HG03135 (cell line): ENCODE results near the gene C10orf105.

Source experiments
- ATAC-seq: cut with Tn5 transposase; IDR thresholded peaks from one replicate; pipeline ENCODE4 v1.9.1; 2021; ENCODE audit warnings: mild to moderate bottlenecking, moderate library complexity; ENCODE audit not compliant: unreplicated experiment

Gene C10orf105

DNA sequence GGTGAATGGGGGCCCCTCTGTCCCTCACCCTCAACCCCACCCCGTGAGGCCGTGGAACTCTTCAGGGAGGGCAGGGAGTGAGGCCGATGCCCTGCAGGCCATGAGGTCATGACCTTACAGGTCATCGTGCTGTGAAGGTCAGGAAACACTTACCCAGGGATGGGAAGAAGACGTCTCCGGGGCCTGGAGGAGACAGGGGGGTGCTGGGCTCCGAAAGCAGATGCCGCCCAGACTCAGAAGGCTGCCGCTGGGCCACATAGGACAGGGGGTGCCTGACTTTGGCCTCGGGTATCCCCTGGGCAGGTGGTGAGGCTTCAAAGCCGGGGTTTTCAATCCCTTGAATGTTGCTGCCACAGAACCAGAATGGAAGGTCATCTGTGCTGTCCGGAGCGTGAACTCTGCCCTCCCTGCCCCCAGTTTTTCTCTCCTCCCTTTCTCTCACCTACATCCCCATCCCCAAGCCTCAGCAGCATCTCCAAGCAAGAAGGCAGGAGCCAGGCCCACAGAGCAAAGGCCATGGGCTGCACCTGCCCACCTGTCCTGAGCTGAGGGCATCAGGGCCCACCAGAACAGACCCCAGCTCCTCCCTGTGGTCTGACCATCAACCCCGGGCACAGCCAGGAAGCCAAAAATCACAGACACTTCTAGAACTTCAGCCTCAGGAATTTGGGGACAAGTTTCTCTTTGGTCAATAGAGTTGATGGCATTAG, 32.1 kb upstream of the C10orf105 start:
- ATAC-seq, result no peak

GRCh38 chr10:71750986-71751385, 31.4 kb upstream of the C10orf105 start:
- no peak for ATAC-seq

DNA sequence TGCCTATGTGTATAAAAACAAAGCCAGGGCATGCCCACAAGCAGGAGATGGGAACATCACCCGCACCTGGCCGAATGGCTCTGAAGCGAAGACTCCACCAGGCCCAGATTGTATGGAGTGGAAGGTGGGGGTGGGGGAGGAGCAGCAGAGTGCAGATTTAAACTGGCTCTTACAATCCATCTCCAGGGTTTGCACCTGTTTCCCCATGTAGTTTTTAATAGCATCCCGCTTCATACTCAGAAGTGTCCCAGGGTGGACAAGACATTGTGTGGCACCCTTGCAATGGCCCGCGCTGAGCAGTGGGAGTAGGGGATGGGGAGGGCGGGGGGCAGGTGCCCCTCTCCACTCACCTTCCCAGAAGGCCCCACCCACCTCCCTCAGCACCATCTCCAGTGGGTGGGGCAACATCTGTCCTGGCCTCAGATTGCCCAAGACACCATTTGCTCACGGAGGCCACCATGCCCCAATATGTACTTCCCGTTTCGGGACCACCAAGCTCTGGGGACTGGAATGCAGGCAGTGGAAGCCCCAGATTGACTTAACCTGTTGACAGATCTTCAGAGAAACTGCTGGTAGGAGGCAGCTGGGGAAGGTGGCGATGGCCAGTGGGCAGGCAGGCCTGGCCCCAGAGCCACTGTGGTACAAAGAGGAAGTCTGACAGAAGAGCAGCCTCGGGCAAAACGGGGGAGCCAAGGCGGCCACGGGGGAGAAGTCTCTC, 30.7 kb upstream of the C10orf105 start:
- no peak for ATAC-seq

GRCh38 chr10:71749396-71749795, 29.8 kb upstream of the C10orf105 start:
- no peak for ATAC-seq

DNA sequence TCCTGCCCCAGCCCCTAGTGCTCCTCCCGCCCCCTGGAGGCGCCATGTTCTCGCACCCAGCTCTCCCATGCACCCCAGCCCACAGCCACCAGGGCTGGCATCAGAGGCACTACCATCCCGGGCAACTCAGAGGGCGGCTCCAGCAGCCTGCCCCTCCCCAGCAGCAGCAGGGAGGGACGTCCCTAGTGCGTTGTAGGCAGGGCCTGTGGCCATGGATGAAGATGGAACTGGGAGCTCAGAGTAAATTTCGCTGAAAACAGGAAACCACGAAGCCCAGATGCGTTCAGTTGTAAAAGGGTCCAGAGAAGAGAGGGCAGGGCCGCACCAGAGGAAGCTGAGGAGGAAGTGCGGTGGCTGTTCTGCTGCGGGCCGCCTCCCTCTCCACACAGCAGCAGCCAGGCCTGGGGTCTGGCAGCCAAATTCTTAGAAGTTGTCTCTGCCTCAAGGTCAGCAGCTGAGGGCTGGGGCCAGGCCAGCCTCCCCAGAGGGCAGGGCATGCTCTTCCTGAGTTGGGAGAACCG, 29.2 kb upstream of the C10orf105 start:
- ATAC-seq, result no peak

- ATAC-seq, result no peak
Observed at GRCh38 chr10:71747551-71748523, 28.3 kb upstream of the C10orf105 start.

- ATAC-seq, result no peak
Observed at GRCh38 chr10:71747039-71747531, 27.5 kb upstream of the C10orf105 start.

DNA sequence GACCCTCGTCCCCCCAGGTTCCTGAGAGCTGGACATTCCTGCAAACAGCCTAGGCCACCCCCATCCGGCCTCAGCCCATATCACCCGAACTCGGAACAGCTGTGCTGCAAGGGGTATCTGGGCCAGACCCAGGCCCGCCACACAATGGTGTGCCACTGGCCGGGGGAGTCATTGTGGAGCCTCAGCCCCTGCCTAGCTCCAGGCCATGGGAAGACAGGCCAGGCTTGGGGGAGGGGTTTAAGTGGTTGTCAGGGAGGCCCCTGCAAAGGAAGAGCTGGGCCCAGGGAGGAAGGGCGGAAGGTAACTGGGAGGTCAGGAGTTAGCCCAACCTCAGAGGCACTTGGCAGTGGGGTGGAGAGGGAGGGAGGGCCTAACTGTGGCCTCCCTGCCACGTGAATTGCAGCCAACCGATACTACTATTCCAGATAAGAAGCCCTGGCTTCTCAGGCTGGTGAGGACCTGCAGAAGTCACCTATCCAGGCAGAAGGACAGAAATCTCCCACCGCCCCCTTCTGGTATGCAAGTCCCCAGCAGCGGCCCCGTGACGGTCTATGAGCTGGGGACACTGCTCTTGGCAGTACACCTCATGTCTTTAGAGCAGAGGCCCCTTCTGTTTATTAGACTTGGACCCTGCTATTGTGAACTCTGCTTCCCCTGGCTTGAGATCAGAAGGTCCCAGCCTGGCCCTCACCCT, 26.9 kb upstream of the C10orf105 start:
- no peak for ATAC-seq

DNA sequence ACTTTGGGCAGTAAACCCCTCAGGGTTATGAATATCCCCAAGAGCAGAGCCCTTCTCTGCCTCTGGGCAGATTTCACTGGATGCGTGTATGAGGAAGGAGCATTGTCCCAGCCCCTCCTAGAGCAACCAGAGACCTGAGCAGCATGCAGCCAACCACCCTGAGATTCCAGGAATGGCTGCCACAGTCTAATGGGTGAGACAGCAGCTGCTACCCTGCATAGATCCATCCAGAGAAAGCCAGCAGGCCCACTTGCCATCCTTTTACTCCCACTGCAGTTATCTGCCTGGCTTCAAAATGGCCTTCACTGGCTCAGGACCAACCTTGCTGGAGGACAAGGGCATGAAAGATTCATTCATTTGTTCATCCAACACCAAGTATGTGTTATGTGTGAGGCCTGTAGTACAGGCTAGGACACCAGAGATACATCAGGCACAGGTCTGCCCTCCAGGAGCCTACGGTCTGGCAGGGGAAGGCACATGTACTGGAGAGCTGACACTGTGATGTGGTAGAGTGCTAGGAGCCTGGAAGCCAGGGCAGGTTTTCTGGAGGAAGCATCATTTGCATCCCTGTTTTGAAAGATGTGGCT, 26.2 kb upstream of the C10orf105 start:
- ATAC-seq, result no peak

DNA sequence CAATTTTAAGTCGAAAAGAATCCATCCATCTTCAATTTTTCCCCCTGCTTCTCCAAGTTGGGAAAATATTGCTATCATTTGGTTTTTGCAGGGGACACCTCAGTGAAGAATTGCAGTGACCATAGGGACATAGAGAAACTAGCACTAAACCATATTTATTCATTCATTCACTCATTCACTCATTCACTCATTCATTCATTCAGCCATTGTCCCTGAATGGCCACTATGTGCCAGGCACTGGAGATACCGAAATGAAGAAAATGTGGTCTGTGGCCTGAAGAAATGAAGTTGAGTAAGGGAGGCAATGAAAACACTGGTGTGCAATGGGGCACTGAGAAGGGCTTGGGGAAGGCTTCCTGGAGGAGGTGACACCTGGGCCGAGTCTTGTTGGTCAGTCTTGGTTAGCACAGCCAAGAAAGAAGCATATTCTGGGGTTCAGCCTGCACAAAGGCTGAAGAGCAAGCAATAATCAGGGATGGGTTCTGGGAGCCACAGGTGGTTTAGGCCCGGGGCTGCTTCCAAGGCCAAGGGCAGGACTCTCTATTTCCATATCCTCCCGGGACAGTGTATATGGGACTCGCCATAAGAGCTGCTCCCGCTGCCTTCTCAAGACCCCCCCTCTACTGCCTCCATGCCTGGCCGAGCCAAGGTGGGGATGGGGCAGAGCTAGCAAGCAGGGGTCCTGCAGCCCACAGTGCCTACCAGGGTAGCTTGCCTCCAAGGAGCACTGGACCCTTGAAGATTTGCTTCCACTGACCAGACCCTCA, 25.5 kb upstream of the C10orf105 start:
- ATAC-seq, result no peak

DNA sequence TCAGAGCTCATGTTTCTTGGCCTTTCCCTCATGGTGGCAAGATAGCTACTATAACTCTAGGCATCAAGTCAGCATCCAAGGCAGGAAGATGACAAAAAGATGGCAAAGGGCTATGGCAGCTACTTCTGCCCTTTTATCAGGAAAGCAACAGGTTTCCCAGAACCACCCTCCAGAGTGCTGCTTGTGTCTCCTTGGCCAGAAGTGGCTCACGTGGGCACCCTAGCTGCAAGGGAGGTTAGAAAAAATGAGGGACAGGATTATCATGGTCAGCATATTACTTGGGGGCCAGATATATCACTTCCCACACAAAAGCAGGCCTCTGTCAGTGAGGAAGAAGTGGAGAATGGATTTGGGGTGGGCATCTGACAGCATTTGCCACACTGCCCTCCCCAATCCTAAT, 24.3 kb upstream of the C10orf105 start:
- no peak for ATAC-seq

GRCh38 chr10:71743089-71743838, 23.7 kb upstream of the C10orf105 start:
- no peak for ATAC-seq

- no peak for ATAC-seq
Observed at GRCh38 chr10:71742301-71743088, 22.9 kb upstream of the C10orf105 start.

- no peak for ATAC-seq
Observed at GRCh38 chr10:71741671-71742070, 22.1 kb upstream of the C10orf105 start.

GRCh38 chr10:71741029-71741428, 21.5 kb upstream of the C10orf105 start:
- no peak for ATAC-seq

GRCh38 chr10:71740069-71740653, 20.6 kb upstream of the C10orf105 start:
- no peak for ATAC-seq

- ATAC-seq, result no peak
Observed at GRCh38 chr10:71739358-71739900, 19.9 kb upstream of the C10orf105 start.
